Amygdala (tissue), 56 donors: ENCODE data around the gene IDUA.
"Not testable (repeated sequence)": the region's sequence is repeated elsewhere in the genome, so short reads cannot be mapped to it uniquely, and the experiment has no call there.

Experiments
- DNase-seq, 56 donors: peaks; one replicate each; lab custom pipeline; 2025; lab: John Stamatoyannopoulos, UW

IDUA gene

GRCh38 chr4:1053080-1053661 is 66.3 kb downstream of the IDUA start:
- no peak for DNase-seq

- not testable (repeated sequence) for DNase-seq
Observed at GRCh38 chr4:1053891-1054290, 67.0 kb downstream of the IDUA start.
